Measurements from ENCODE around the gene ELF1. TPM values are rescaled to one million over a fixed set of nuclear protein-coding genes. Genes with fewer than 3 reads are reported as not detected.
A peak's percentile ranks its signal among the peaks of the same experiment; 100 is the strongest.

ELF1 gene
- 35.8 and 41.7 TPM in 2 replicates for polyA plus RNA-seq (2011; rRNA removed)
- polyA minus RNA-seq (2011; rRNA and poly(A)+ RNA removed), result 27.1 and 28.3 TPM in 2 replicates

DNA sequence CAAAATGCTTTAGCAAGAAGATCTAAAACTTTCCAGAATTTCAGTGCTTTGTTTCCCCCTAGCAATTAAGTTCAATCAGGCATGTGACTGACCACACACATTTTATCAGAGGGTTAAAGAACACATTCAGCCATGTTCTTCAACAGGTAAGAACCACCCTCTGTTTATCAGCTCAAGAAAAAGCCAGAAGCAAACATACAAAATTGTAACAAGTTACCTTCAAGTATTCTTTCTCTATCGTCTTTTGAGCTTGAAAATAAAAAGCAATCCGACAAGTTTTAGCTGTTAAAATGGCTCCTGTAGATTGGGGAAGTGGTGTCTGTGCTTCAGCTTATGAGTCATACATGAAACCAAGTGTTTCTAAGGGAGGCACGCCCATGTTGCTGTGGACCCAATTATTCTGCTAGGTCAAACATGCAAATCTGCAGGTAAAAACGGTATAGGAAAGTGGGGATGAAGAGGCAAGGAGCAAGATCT lies at the start of gene ELF1:
Gene ELF1, minus strand, starts transcription at position 306 of the 477 bp plus-strand sequence. CDS start 37,262 bp downstream, outside the sequence.
- Histone ChIP-seq H3K27me3 (ENCODE audit: control insufficient read depth, insufficient read depth, low read length) (no peaks in the 10 kb centered on the region), H3K4me3 (ENCODE audit: low read depth, low read length) (no peak within 1 kb of the TSS), H3K36me3 (ENCODE audit: control insufficient read depth, insufficient read depth, low read length) (no peaks in the 10 kb centered on the region)
- no peak for DNase-seq (ENCODE audit: low read depth)
- ChIA-PET CTCF (no interaction called here), POLR2A (no interaction called here)
- TF ChIP-seq, protein P1, sequence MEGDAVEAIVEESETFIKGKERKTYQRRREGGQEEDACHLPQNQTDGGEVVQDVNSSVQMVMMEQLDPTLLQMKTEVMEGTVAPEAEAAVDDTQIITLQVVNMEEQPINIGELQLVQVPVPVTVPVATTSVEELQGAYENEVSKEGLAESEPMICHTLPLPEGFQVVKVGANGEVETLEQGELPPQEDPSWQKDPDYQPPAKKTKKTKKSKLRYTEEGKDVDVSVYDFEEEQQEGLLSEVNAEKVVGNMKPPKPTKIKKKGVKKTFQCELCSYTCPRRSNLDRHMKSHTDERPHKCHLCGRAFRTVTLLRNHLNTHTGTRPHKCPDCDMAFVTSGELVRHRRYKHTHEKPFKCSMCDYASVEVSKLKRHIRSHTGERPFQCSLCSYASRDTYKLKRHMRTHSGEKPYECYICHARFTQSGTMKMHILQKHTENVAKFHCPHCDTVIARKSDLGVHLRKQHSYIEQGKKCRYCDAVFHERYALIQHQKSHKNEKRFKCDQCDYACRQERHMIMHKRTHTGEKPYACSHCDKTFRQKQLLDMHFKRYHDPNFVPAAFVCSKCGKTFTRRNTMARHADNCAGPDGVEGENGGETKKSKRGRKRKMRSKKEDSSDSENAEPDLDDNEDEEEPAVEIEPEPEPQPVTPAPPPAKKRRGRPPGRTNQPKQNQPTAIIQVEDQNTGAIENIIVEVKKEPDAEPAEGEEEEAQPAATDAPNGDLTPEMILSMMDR (IDR thresholded peaks at IDR 0.05; ENCODE audit: insufficient read depth, low read depth, low read length), result no peak

DNA sequence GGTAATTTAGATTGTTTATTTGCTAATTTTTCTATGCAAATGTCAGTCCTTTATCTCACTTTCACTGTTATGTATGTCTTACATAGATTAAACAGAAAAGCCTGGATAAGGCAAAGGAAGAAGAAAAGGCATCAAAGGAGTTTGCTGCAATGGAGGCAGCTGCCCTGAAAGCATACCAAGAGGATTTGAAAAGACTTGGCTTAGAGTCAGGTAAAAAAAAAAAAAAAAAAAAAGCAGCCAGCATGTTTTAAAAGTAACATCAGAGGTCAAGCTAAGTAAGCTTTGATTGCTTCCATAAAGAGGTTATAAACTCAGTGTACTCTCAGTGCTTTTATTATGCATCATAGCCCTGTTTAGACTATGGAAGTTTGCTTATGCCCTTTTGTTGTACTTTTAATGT lies 46.0 kb upstream of the ELF1 start:
- ChIA-PET CTCF (interaction anchor here (0.6 to 1.2 kb wide), 3 partner anchors 10 to 1008 kb away, joined by 3 read pairs; no protein-coding TSS in a partner anchor), POLR2A (interaction anchor here (0.6 kb wide), 1 partner anchor 557 kb away, joined by 17 read pairs; no protein-coding TSS in a partner anchor)
- DNase-seq (ENCODE audit: low read depth), result peak; percentile 75
- H3K4me3 ChIP-seq (ENCODE audit: low read depth, low read length), result no peak overlapping the region
- H3K36me3 ChIP-seq (ENCODE audit: control insufficient read depth, insufficient read depth, low read length), result peaks cover 7% of the 10 kb centered on the region
- no peaks in the 10 kb centered on the region for H3K27me3 ChIP-seq (ENCODE audit: control insufficient read depth, insufficient read depth, low read length)
- TF ChIP-seq, protein P1 (IDR thresholded peaks at IDR 0.05; ENCODE audit: insufficient read depth, low read depth, low read length), result no peak

DNA sequence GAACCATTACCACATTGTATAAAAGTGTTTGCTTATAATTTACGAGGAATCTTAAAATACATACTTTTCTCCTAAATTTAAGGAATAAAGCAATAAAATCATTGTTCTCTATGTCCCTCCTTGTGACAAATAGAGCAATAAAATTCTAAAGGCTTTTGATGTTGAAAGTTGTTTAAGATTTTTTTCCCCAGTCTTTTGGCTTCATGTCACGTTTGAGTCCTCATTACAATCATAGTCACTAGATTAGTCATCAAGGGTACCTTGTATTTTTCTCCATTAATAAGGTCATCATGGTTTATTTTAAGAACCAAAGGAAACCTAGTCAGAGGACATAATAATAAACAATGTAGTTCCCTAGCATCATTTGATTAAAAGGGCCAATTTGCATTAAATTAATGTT lies 45.4 kb upstream of the ELF1 start:
- peak; percentile 88 for DNase-seq (ENCODE audit: low read depth)
- H3K27me3 ChIP-seq (ENCODE audit: control insufficient read depth, insufficient read depth, low read length), result no peaks in the 10 kb centered on the region
- TF ChIP-seq, protein P1 (IDR thresholded peaks at IDR 0.05; ENCODE audit: insufficient read depth, low read depth, low read length), result no peak
- H3K36me3 ChIP-seq (ENCODE audit: control insufficient read depth, insufficient read depth, low read length), result peaks cover 5% of the 10 kb centered on the region
- ChIA-PET POLR2A (interaction anchor here (0.6 to 1.0 kb wide), 2 partner anchors 11 to 39 kb away, joined by 3 read pairs; no protein-coding TSS in a partner anchor), CTCF (interaction anchor here (0.7 to 1.2 kb wide), 3 partner anchors 10 kb away, joined by 3 read pairs; no protein-coding TSS in a partner anchor)
- H3K4me3 ChIP-seq (ENCODE audit: low read depth, low read length), result no peak overlapping the region

DNA sequence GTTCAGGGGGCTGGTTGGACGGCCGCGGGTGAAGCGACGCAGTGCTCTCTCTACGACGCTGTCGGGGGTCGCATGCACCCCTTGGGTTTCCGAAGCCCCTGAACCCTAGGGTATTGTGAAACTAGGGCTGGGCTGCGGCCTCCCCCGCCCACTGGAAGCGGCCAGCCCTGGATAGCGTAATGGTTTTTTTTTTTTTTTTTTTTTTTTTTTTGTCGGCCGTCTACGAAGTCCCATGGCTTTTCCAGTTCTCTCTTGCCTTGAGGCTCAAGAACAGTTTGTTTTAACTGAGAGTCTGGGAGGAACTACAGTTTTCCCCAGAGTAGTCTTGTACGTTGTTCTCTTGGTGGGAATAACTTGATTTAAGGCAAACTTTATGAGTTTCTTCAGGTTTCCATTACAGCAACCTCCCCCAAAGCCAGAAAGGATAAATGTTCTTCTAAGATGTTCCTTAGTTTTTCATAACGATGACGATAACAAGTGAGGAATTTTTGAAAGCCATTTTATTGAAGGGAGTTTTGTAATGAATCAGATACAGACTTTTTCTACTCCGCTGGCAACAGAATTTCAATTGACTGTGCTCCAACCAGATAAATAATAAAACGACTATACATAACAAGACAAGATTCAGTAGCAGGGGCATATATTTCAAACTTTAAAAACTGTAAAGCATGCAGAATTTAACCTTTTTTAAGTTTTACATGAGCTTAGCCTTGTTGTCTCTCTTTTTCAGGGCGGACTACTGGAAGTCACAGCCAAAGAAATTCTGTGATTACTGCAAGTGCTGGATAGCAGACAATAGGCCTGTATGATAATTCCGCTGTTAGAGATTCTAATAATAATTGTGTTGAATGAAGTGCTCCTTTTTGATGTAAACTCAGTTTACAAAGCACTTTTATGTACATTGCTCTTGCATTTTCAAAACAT lies 43.1 kb upstream of the ELF1 start:
- no peaks in the 10 kb centered on the region for H3K27me3 ChIP-seq (ENCODE audit: control insufficient read depth, insufficient read depth, low read length)
- DNase-seq (ENCODE audit: low read depth), result no peak
- H3K36me3 ChIP-seq (ENCODE audit: control insufficient read depth, insufficient read depth, low read length), result peaks cover 3% of the 10 kb centered on the region
- H3K4me3 ChIP-seq (ENCODE audit: low read depth, low read length), result peak overlapping the region; percentile 80
- CTCF ChIA-PET, result interaction anchor here (1.5 kb wide), 1 partner anchor 12 kb away, joined by 3 read pairs; no protein-coding TSS in a partner anchor
- TF ChIP-seq, protein P1 (IDR thresholded peaks at IDR 0.05; ENCODE audit: insufficient read depth, low read depth, low read length), result no peak
- POLR2A ChIA-PET, result interaction anchor here (0.6 kb wide), 1 partner anchor 132 kb away, joined by 3 read pairs; the partner anchor contains the start of gene KBTBD7
